Body of pancreas (tissue), 4 donors: ENCODE measurements around the gene MRGPRX3. TPM values are rescaled to one million over a fixed set of nuclear protein-coding genes. Genes with fewer than 3 reads are reported as not detected.

ENCODE experiments used
- ATAC-seq: fragments of 150-250 bp; one replicate; pipeline ENCODE4 v1.9.1; 2016
- DNase-seq, 4 donors: peaks; one replicate each; pipeline ENCODE4 v3.0.0-alpha.2; 2019
- H3K27ac ChIP-seq, 4 donors: fragments of 200-600 bp; sonication (generic); 1 replicate in 3 of 4; 2 replicates in 1 of 4; pipeline versions ENCODE4 v1.5.1 to v1.6.1; 2016 to 2019; ENCODE audit warnings: mild to moderate bottlenecking in 1 of 4, mixed read lengths in 1 of 4, moderate library complexity in 1 of 4
- H3K27me3 ChIP-seq, 2 donors: fragments of 200-600 bp; sonication (generic); one replicate each; pipeline ENCODE4 v1.6.0; 2016; ENCODE audit warnings: mild to moderate bottlenecking in 1 of 2
- H3K36me3 ChIP-seq, 2 donors: fragments of 200-600 bp; sonication (generic); replicated peaks in 1 of 2; 2 replicates each; pipeline ENCODE4 v1.5.1; 2016; ENCODE audit warnings: low read depth in 2 of 2; ENCODE audit not compliant: insufficient read depth in 1 of 2
- H3K4me1 ChIP-seq: fragments of 200-600 bp; sonication (generic); one replicate; pipeline ENCODE4 v1.6.0; 2016
- H3K4me3 ChIP-seq, 2 donors: fragments of 200-600 bp; sonication (generic); 1 replicate in 1 of 2; 2 replicates in 1 of 2; pipeline ENCODE4 v1.5.1; 2016 to 2019
- H3K9me3 ChIP-seq, 3 donors: fragments of 200-600 bp; sonication (generic); 1 replicate in 2 of 3; 2 replicates in 1 of 3; pipeline ENCODE4 v1.5.1; 2016
- CTCF ChIP-seq, 7 experiments: fragments of 450-650 bp in 4 of 7; fragments of 200-600 bp in 3 of 7; sonication (generic) in 3 of 7; IDR thresholded peaks; one replicate each; pipeline ENCODE4 v1.5.1; 2016 to 2019; ENCODE audit warnings: antibody characterized with exemption in 7 of 7
- POLR2A ChIP-seq, 3 donors: fragments of 450-650 bp; IDR thresholded peaks; one replicate each; pipeline ENCODE4 v1.6.1; 2016; ENCODE audit warnings: antibody characterized with exemption in 3 of 3, mild to moderate bottlenecking in 2 of 3
- WGBS, 2 donors: methylation state at CpG; one replicate each; pipeline ENCODE4 v1.1.5; 2017; 5-methylcytosine and 5-hydroxymethylcytosine counted together
- intact Hi-C: fragments of 100-400 bp; cut with DNase I; formaldehyde crosslinking; loops from one replicate; pipeline ENCODE4 v1.15.1; 2023
- total RNA-seq, 2 donors: library from RNA; depleted of rRNA; stranded (reverse); fragments of >200 nt; gene quantifications; one replicate each; pipeline ENCODE4 v1.1.0, GENCODE V29; 2016

The MRGPRX3 gene
- total RNA-seq, 2 donors from 2014 or later: not detected

DNA sequence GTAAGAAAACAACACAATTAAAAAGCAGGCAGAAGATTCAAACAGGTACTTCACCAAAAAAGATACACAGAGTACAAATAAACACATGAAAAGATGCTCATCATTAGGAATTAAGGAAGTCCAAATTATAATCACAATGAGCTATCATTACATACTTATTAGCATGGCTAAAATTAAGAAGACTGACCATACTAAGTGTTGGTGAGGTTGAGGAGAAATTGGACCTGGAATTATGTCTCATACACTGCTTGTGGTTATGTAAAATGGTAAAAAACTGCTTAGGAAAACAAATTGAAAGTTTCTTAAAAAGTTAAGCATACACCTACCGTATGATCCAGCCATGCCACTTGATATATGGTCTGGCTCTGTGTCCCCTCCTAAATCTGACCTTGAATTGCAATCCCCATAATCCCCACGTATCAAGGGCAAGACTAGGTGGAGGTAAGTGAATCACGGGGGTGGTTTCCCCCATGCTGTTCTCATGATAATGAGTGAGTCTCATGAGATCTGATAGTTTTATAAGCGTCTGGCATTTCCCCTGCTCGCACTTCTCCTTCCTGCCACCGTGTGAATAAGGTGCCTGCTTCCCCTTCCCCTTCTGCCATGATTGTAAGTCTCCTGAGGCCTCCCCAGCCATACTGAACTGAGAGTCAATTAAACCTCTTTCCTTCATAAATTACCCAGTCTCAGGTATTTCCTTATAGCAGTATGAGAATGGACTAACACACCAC lies 31.3 kb upstream of the MRGPRX3 start:
- WGBS, 2 donors: 84 to 88% methylated on average over 6 of the region's 6 CpGs
- H3K27me3 ChIP-seq: no peaks in the 10 kb centered on the region
- H3K36me3 ChIP-seq: peaks cover 0 to 2% of the 10 kb centered on the region in 2 donors
- H3K4me3 ChIP-seq: no peak overlapping the region
- DNase-seq (no peak), ATAC-seq (no peak)
- H3K27ac ChIP-seq: no peak overlapping the region
- no peaks in the 10 kb centered on the region for H3K9me3 ChIP-seq
- intact Hi-C loops: no loop called here
- peaks cover 13% of the 10 kb centered on the region for H3K4me1 ChIP-seq
- TF ChIP-seq CTCF (IDR thresholded peaks at IDR 0.05): no peak

DNA sequence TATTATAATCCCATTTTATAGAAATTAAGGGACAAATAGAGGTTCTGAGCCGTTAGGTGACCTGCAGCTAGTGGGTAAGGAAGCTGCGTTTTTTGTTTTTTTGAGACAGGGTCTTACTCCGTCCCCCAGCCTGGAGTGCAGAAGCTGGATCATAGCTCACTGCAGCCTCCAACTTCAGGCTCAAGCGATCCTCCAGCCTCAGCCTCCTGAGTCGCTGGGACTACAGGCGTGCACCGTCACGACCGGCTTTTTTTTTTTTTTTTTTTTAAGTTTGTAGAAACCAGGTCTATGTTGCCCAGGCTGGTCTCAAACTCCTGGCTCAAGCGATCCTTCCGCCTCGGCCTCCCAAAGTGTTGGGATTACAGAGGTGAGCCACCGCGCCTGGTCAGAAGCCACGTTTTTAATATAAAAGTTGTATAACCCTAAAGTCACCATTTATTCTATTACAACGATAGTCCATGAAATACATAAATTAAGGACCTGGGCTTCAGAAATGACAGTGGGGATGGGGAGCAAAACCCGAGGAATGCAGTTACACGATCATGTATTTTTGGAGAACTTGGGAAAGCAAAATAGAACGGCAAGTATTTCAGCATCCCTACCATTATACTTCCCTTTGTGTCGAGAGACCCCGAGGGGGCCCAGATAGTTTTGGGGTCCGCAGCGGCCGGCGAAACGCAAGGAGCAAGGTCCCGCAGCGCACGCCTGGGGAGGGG lies 27.1 kb upstream of the MRGPRX3 start:
- no peaks in the 10 kb centered on the region for H3K27me3 ChIP-seq
- H3K4me3 ChIP-seq: peak overlapping the region; percentile 96 to 97
- H3K36me3 ChIP-seq: peaks cover 0 to 2% of the 10 kb centered on the region in 2 donors
- DNase-seq (no peak), ATAC-seq (no peak)
- intact Hi-C loops: no loop called here
- H3K27ac ChIP-seq: peak overlapping the region in 3 of 4 donors; percentile 31 to 59 (median 48)
- TF ChIP-seq CTCF (IDR thresholded peaks at IDR 0.05) (no peak), POLR2A (IDR thresholded peaks at IDR 0.05) (no peak)
- H3K4me1 ChIP-seq: peaks cover 19% of the 10 kb centered on the region
- WGBS, 2 donors: 19 to 22% methylated on average over 28 to 29 of the region's 29 CpGs
- H3K9me3 ChIP-seq: no peaks in the 10 kb centered on the region

- TF ChIP-seq CTCF (IDR thresholded peaks at IDR 0.05) (peak; percentile 49 to 79 (median 65)), POLR2A (IDR thresholded peaks at IDR 0.05) (peak in 2 of 3 donors; percentile 66 to 73)
- peak within 1 kb of the TSS in 3 of 4 donors; percentile 31 to 59 (median 48) for H3K27ac ChIP-seq
- intact Hi-C loops: no loop called here
Observed at GRCh38 chr11:18105802-18106574, 26.4 kb upstream of the MRGPRX3 start, which contains the start of gene SAAL1. TSS of gene SAAL1 (minus strand) at chr11:18106082. CDS start at chr11:18106041, 41 bp downstream.

DNA sequence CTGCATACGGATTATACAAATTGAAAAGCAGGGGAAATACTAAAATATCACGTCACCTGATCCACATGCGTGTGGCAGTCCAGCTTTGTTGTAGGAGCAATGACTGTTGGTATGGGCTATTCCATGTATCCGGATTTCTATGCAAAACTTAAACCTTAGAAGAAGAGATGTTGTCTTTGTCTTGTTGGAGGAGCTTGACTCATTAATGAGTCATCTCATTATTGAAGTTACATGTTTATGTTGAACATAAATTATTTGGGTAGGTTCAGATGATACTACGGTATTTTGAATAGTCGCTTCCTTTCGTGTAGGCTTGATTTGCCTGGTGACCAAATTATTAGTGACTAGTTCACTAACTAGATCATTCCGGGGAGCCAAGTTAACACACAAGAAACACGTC lies 25.7 kb upstream of the MRGPRX3 start:
- TF ChIP-seq POLR2A (IDR thresholded peaks at IDR 0.05) (no peak), CTCF (IDR thresholded peaks at IDR 0.05) (no peak)
- Histone ChIP-seq H3K4me3 (no peak overlapping the region), H3K27me3 (no peaks in the 10 kb centered on the region), H3K36me3 (peaks cover 0 to 2% of the 10 kb centered on the region in 2 donors), H3K27ac (no peak overlapping the region), H3K4me1 (peaks cover 19% of the 10 kb centered on the region), H3K9me3 (no peaks in the 10 kb centered on the region)
- intact Hi-C loops: no loop called here
- WGBS, 2 donors: 74 to 76% methylated on average over 9 of the region's 9 CpGs
- no peak for ATAC-seq
- DNase-seq: no peak

More at GRCh38 chr11:18105802-18106574, 26.4 kb upstream of the MRGPRX3 start, which contains the start of gene SAAL1:
- Histone ChIP-seq H3K27me3 (no peaks in the 10 kb centered on the region), H3K36me3 (peaks cover 0 to 2% of the 10 kb centered on the region in 2 donors), H3K9me3 (no peaks in the 10 kb centered on the region), H3K4me1 (peaks cover 19% of the 10 kb centered on the region), H3K4me3 (peak within 1 kb of the TSS; percentile 96 to 97)
- ATAC-seq (peak; percentile 95), DNase-seq (peak; percentile 84 to 91 (median 87))
- 3 to 7% methylated on average over 14 to 48 of the region's 48 CpGs for WGBS, 2 donors
